Astrocyte of the spinal cord (primary cell): ENCODE data around the gene PMM1.
"Not testable (repeated sequence)": the region's sequence is repeated elsewhere in the genome, so short reads cannot be mapped to it uniquely, and the experiment has no call there.

ENCODE experiments used
- DNase-seq: peaks from one replicate; pipeline ENCODE4 v3.0.0; 2011; ENCODE audit warnings: low read depth, low spot score
- H3K4me3 ChIP-seq: 2 replicates; pipeline ENCODE4 v1.5.1; 2011; ENCODE audit warnings: low read depth, mild to moderate bottlenecking, low read length, moderate library complexity
- in situ Hi-C: cut with HindIII; loops from 2 replicates; pipeline ENCODE4 v1.10.0; 2017; ENCODE audit warnings: low sequenced_read_pairs
- TF ChIP-seq, protein P1 (sequence below): IDR thresholded peaks from 2 replicates; pipeline ENCODE4 v1.5.1; 2012; ENCODE audit warnings: low read depth, mild to moderate bottlenecking, low read length, inconsistent platforms

The PMM1 gene

DNA sequence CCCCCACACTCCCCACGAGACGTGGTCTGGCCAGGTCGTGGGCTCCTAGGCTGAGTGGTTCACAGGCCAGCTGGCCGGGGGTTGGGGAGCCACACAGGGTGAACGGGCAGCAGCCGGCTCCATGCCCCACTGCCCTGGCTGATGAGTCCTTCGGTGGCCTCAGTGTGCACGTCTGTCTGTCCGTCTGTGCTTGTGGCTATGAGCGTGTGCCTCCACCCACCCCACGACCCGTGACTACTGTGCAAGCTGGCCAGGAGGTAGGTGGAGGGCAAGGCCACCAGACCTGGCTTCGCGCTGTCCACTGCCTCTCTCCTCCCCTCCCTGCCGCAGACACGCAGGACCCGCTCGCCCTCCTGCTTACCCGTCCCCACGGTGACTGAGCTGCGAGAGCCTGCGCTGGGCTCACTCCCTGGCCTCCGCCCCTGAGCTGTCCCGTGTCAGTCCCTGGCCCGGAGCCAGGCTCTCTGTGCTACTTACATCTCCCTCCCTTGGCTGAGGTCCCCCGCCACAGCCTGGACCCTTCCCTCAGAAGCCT is 14.7 kb downstream of the PMM1 start:
- DNase-seq = no peak
- in situ Hi-C loops = no loop called here
- TF ChIP-seq, protein P1, sequence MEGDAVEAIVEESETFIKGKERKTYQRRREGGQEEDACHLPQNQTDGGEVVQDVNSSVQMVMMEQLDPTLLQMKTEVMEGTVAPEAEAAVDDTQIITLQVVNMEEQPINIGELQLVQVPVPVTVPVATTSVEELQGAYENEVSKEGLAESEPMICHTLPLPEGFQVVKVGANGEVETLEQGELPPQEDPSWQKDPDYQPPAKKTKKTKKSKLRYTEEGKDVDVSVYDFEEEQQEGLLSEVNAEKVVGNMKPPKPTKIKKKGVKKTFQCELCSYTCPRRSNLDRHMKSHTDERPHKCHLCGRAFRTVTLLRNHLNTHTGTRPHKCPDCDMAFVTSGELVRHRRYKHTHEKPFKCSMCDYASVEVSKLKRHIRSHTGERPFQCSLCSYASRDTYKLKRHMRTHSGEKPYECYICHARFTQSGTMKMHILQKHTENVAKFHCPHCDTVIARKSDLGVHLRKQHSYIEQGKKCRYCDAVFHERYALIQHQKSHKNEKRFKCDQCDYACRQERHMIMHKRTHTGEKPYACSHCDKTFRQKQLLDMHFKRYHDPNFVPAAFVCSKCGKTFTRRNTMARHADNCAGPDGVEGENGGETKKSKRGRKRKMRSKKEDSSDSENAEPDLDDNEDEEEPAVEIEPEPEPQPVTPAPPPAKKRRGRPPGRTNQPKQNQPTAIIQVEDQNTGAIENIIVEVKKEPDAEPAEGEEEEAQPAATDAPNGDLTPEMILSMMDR = no peak
- no peak overlapping the region for H3K4me3 ChIP-seq

DNA sequence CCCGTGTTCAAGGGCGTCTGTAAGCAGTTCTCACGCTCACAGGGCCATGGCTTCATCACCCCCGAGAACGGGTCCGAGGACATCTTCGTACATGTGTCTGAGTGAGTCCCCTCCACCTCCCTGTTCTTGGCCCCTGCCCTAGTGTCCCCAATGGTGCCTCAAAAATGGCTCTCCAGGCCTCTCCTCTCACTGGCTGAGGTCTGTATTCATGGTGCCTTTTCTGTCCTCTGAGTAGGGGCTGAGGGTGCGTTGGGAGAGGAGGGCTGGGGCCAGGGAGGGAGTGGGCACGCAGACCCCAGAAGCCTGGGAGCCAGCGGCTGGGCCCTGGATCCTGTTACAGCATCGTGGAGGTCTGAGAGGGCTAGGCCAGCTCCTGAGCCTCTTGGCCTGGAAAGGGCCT is 16.0 kb downstream of the PMM1 start:
- DNase-seq = no peak
- TF ChIP-seq, protein P1 = no peak
- H3K4me3 ChIP-seq = no peak overlapping the region
- in situ Hi-C loops = no loop called here

DNA sequence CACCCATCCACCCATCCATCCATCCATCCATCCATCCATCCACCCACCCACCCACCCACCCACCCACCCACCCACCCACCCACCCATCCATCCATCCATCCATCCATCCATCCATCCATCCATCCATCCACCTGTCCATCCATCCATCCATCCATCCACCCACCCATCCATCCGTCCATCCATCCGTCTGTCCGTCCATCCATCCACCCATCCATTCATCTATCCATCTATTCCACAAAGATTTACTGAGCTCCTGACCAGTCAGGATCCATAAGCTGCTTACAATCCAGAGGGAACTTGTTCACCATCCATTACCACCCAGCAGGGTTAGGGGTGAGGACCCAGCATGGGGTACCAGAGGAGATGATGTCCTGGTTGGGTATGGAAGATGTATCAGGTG is 17.3 kb downstream of the PMM1 start:
- DNase-seq, in situ Hi-C loops, H3K4me3 ChIP-seq: not testable (repeated sequence)

DNA sequence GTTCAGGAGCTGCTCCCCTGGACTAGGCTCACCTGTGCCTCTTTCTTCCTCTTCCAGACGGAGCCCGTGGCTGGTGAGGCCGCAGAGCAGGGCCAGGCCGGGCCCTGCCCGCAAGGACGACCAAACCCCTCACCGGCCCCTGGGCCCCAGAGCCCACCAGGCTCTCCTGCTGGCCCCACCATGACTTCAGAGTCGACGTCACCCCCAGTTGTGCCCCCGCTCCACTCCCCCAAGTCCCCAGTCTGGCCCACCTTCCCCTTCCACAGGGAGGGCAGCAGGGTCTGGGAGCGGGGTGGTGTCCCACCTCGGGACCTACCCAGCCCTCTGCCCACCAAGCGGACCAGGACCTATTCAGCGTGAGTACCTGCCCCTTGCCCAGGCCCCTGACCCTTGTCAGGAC is 17.9 kb downstream of the PMM1 start:
- no peak for DNase-seq
- in situ Hi-C loops = no loop called here
- TF ChIP-seq, protein P1 = no peak
- no peak overlapping the region for H3K4me3 ChIP-seq

DNA sequence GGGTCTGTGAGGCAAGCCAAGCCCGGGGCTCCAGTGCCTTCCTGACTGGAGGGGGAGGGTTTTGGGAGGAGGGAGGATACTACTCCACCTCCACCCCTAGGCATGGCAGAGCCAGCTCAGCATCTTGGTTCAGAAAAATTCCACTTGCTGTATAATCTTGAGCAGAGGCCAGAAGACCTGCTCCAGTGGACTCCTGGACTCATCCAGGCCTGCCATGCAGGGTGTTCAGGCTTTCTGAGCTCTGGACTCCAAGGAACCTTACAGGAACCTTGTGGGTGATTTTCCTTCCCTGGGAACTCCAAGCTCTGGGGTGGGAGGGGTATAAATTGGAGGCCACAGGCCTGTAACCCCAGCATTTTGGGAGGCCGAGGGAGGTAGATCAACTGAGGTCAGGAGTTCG is 19.4 kb downstream of the PMM1 start:
- TF ChIP-seq, protein P1 = no peak
- H3K4me3 ChIP-seq = no peak overlapping the region
- in situ Hi-C loops = no loop called here
- no peak for DNase-seq

DNA sequence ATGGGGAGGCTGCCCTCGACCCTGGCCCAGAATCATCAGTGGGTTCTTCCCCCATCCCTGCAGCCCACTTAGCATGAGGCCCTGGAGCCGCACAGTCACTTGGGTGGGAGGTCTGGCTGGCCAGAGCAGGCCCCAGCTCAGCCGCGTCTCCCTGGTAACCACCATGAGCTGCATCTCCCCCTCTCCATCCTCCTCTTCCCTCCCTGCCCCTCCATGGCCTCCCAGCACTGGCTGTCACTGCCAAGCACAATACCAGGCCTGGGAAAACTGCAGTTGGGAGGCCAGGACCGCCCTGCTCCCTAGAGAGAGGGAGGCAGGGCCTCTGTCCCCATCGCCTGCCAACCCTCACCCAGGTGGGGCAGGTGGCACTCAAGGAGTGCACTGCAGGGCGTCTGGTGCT is 20.8 kb downstream of the PMM1 start:
- no peak overlapping the region for H3K4me3 ChIP-seq
- in situ Hi-C loops = no loop called here
- TF ChIP-seq, protein P1 = no peak
- no peak for DNase-seq

DNA sequence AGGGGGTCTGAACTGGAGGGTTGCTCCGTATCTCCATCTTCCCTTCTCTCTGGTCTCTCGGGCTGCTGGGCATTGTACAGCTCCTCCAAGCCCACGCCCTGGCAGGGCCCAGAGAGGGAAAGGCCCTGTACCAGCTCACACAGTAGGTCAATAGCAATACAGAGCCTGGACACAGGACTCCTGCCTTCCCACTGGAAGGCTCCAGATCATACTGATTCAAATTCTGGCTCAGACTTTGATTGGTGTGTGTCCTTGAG is 22.2 kb downstream of the PMM1 start:
- TF ChIP-seq, protein P1 = no peak
- no peak overlapping the region for H3K4me3 ChIP-seq
- no peak for DNase-seq
- in situ Hi-C loops = no loop called here
